ENCODE results near the gene METTL15. TPM values are rescaled to one million over a fixed set of nuclear protein-coding genes. Genes with fewer than 3 reads are reported as not detected.
"Not testable (repeated sequence)": the region's sequence is repeated elsewhere in the genome, so short reads cannot be mapped to it uniquely, and the experiment has no call there.

The METTL15 gene
- polyA plus RNA-seq, 1 donor (not counting 4 experiments of a cell fraction or from before 2014, with no cell fraction given) = 10.0 TPM

DNA sequence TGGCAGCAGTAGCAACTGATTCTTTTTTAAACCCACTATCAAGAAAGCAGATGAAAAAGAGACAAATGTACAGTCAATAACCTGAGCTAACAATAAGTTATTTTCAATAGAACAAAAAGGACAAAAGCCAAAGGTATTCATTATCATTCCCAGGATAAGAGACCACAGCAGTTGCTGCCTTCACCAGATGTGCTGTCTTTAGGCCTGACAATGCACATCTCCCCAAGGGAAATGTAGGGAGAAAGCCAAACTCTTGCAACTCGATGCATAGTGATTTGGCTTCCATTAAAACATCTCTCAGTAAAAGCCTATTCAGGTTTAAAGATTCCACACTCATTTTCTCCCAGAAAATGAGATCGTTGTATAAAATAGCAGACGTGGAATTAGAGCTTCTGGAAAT, 210.7 kb downstream of the METTL15 start:
- H3K9me1 ChIP-seq (ENCODE audit: control insufficient read depth, extremely low read depth, insufficient read depth, low read length) = no peaks in the 10 kb centered on the region
- H3K4me2 ChIP-seq (ENCODE audit: control insufficient read depth, extremely low read depth, insufficient read depth, low read depth, low read length) = no peak overlapping the region
- H3K9me3 ChIP-seq (ENCODE audit: control insufficient read depth, low read depth, low read length) = no peaks in the 10 kb centered on the region
- DNase-seq (ENCODE audit: low read depth, low spot score) (no peak), FAIRE-seq (no peak)
- no peaks in the 10 kb centered on the region for H3K36me3 ChIP-seq (ENCODE audit: control insufficient read depth in 2 of 2, extremely low read depth in 1 of 2, insufficient read depth in 2 of 2, low read length in 2 of 2)
- H3K79me2 ChIP-seq (ENCODE audit: control insufficient read depth, insufficient read depth, low read length) = no peaks in the 10 kb centered on the region
- no peaks in the 10 kb centered on the region for H3K27me3 ChIP-seq (ENCODE audit: control insufficient read depth, extremely low read depth, insufficient read depth, low read length)
- H2AFZ ChIP-seq (ENCODE audit: control insufficient read depth, low read length) = no peak overlapping the region
- no peaks in the 10 kb centered on the region for H3K4me1 ChIP-seq (ENCODE audit: control insufficient read depth, extremely low read depth, insufficient read depth, low read length)
- no peaks in the 10 kb centered on the region for H4K20me1 ChIP-seq (ENCODE audit: control insufficient read depth, extremely low read depth, insufficient read depth, low read length)
- no peak for TF ChIP-seq EZH2 (IDR thresholded peaks at IDR 0.05; ENCODE audit: low read length)
- TF ChIP-seq, protein P1, sequence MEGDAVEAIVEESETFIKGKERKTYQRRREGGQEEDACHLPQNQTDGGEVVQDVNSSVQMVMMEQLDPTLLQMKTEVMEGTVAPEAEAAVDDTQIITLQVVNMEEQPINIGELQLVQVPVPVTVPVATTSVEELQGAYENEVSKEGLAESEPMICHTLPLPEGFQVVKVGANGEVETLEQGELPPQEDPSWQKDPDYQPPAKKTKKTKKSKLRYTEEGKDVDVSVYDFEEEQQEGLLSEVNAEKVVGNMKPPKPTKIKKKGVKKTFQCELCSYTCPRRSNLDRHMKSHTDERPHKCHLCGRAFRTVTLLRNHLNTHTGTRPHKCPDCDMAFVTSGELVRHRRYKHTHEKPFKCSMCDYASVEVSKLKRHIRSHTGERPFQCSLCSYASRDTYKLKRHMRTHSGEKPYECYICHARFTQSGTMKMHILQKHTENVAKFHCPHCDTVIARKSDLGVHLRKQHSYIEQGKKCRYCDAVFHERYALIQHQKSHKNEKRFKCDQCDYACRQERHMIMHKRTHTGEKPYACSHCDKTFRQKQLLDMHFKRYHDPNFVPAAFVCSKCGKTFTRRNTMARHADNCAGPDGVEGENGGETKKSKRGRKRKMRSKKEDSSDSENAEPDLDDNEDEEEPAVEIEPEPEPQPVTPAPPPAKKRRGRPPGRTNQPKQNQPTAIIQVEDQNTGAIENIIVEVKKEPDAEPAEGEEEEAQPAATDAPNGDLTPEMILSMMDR (optimal IDR thresholded peaks at IDR 0.05 in 1 of 3, IDR thresholded peaks at IDR 0.05 in 1 of 3, conservative IDR thresholded peaks at IDR 0.05 in 1 of 3; ENCODE audit: extremely low read depth in 1 of 3, insufficient read depth in 2 of 3, low read length in 3 of 3) = no peak
- dilution Hi-C loops (cut with MboI; ENCODE audit: extremely low pct_ligation_motif_present, low sequenced_read_pairs) = no loop called here
- no peak overlapping the region for H3K27ac ChIP-seq (ENCODE audit: control insufficient read depth, insufficient read depth, low read length)
- no peak overlapping the region for H3K9ac ChIP-seq (ENCODE audit: control insufficient read depth, extremely low read depth, insufficient read depth, low read length)
- no peak overlapping the region for H3K4me3 ChIP-seq (ENCODE audit: control insufficient read depth in 2 of 3, extremely low read depth in 1 of 3, insufficient read depth in 2 of 3, low read depth in 1 of 3, low read length in 3 of 3)

DNA sequence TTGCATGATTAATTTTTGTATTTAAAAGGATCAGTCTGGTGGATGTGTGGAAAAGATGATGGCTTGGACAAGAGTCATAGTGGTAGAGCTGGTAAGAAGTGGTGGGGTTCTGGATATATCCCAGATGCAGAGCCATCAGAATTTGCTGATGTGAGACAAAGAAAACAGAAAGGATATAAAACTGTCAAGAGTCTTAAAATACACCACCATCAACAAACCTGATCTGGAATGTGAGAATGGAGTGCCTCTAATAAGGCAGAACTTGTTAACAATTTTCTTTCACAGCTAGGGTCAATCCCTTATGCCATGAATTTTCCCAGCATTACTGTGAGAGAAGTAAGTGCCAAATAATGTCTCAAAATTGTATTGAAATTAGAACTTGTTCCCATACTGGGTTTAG, 215.4 kb downstream of the METTL15 start:
- H2AFZ ChIP-seq (ENCODE audit: control insufficient read depth, low read length) = no peak overlapping the region
- H3K4me3 ChIP-seq (ENCODE audit: control insufficient read depth in 2 of 3, extremely low read depth in 1 of 3, insufficient read depth in 2 of 3, low read depth in 1 of 3, low read length in 3 of 3) = no peak overlapping the region
- no peaks in the 10 kb centered on the region for H3K4me1 ChIP-seq (ENCODE audit: control insufficient read depth, extremely low read depth, insufficient read depth, low read length)
- no peaks in the 10 kb centered on the region for H3K27me3 ChIP-seq (ENCODE audit: control insufficient read depth, extremely low read depth, insufficient read depth, low read length)
- no peak overlapping the region for H3K9ac ChIP-seq (ENCODE audit: control insufficient read depth, extremely low read depth, insufficient read depth, low read length)
- H3K9me3 ChIP-seq (ENCODE audit: control insufficient read depth, low read depth, low read length) = no peaks in the 10 kb centered on the region
- no peak overlapping the region for H3K4me2 ChIP-seq (ENCODE audit: control insufficient read depth, extremely low read depth, insufficient read depth, low read depth, low read length)
- no peaks in the 10 kb centered on the region for H3K79me2 ChIP-seq (ENCODE audit: control insufficient read depth, insufficient read depth, low read length)
- no peaks in the 10 kb centered on the region for H4K20me1 ChIP-seq (ENCODE audit: control insufficient read depth, extremely low read depth, insufficient read depth, low read length)
- dilution Hi-C loops (cut with MboI; ENCODE audit: extremely low pct_ligation_motif_present, low sequenced_read_pairs) = no loop called here
- FAIRE-seq = no peak
- no peak for DNase-seq (ENCODE audit: low read depth, low spot score)
- no peak overlapping the region for H3K27ac ChIP-seq (ENCODE audit: control insufficient read depth, insufficient read depth, low read length)
- H3K9me1 ChIP-seq (ENCODE audit: control insufficient read depth, extremely low read depth, insufficient read depth, low read length) = no peaks in the 10 kb centered on the region
- no peaks in the 10 kb centered on the region for H3K36me3 ChIP-seq (ENCODE audit: control insufficient read depth in 2 of 2, extremely low read depth in 1 of 2, insufficient read depth in 2 of 2, low read length in 2 of 2)
- TF ChIP-seq EZH2 (IDR thresholded peaks at IDR 0.05; ENCODE audit: low read length) = no peak
- TF ChIP-seq, protein P1 (optimal IDR thresholded peaks at IDR 0.05 in 1 of 3, IDR thresholded peaks at IDR 0.05 in 1 of 3, conservative IDR thresholded peaks at IDR 0.05 in 1 of 3; ENCODE audit: extremely low read depth in 1 of 3, insufficient read depth in 2 of 3, low read length in 3 of 3) = no peak

DNA sequence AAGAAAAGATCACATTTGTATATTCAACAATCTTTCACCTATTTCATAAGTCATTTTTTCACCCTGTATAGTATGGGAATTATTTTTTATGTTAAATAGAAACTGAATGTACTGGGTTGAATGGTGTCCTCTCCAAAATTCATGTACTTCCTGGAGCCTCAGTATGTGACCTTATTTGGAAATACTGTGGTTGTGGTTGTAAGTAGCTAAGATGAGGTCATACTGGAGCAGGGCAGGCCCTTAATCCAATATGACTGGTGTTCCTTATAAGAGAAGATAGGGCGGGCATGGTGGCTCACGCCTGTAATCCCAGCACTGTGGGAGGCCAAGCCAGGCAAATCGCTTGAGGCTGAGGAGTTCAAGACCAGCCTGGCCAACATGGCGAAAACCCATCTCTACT, 224.2 kb downstream of the METTL15 start:
- H3K79me2 ChIP-seq (ENCODE audit: control insufficient read depth, insufficient read depth, low read length); H2AFZ ChIP-seq (ENCODE audit: control insufficient read depth, low read length); H3K9ac ChIP-seq (ENCODE audit: control insufficient read depth, extremely low read depth, insufficient read depth, low read length); DNase-seq (ENCODE audit: low read depth, low spot score); H4K20me1 ChIP-seq (ENCODE audit: control insufficient read depth, extremely low read depth, insufficient read depth, low read length); dilution Hi-C loops (cut with MboI; ENCODE audit: extremely low pct_ligation_motif_present, low sequenced_read_pairs); H3K4me1 ChIP-seq (ENCODE audit: control insufficient read depth, extremely low read depth, insufficient read depth, low read length); H3K9me3 ChIP-seq (ENCODE audit: control insufficient read depth, low read depth, low read length); H3K4me2 ChIP-seq (ENCODE audit: control insufficient read depth, extremely low read depth, insufficient read depth, low read depth, low read length); H3K36me3 ChIP-seq (ENCODE audit: control insufficient read depth in 2 of 2, extremely low read depth in 1 of 2, insufficient read depth in 2 of 2, low read length in 2 of 2); H3K27ac ChIP-seq (ENCODE audit: control insufficient read depth, insufficient read depth, low read length); H3K27me3 ChIP-seq (ENCODE audit: control insufficient read depth, extremely low read depth, insufficient read depth, low read length); H3K4me3 ChIP-seq (ENCODE audit: control insufficient read depth in 2 of 3, extremely low read depth in 1 of 3, insufficient read depth in 2 of 3, low read depth in 1 of 3, low read length in 3 of 3); H3K9me1 ChIP-seq (ENCODE audit: control insufficient read depth, extremely low read depth, insufficient read depth, low read length): not testable (repeated sequence)
- FAIRE-seq = peak; percentile 5

Data from keratinocyte (primary cell).